H9 (cell line): ENCODE results near the gene OR2B2. TPM values are rescaled to one million over a fixed set of nuclear protein-coding genes. Genes with fewer than 3 reads are reported as not detected.

Experiments
- DNase-seq: peaks from one replicate; pipeline ENCODE4 v3.0.0-alpha.2; 2017
- H2AFZ ChIP-seq: one replicate; pipeline ENCODE4 v1.6.1; 2013; ENCODE audit warnings: mild to moderate bottlenecking, low read length, control low read depth, moderate library complexity
- H2AK5ac ChIP-seq: 2 replicates; pipeline ENCODE4 v1.6.1; 2013; ENCODE audit warnings: low read length, control low read depth, mixed read lengths; ENCODE audit not compliant: insufficient read length
- H2BK120ac ChIP-seq: one replicate; pipeline ENCODE4 v1.6.1; 2013; ENCODE audit warnings: low read depth, mild to moderate bottlenecking, low read length, control low read depth, inconsistent platforms; ENCODE audit not compliant: poor library complexity, severe bottlenecking
- H2BK12ac ChIP-seq: 2 replicates; pipeline ENCODE4 v1.6.1; 2013; ENCODE audit warnings: low read length, control low read depth, mixed read lengths, low read depth; ENCODE audit not compliant: insufficient read length
- H2BK15ac ChIP-seq: 2 replicates; pipeline ENCODE4 v1.6.1; 2013; ENCODE audit warnings: low read depth, low read length, control low read depth
- H2BK20ac ChIP-seq: one replicate; pipeline ENCODE4 v1.6.1; 2013; ENCODE audit warnings: low read depth, mild to moderate bottlenecking, low read length, control low read depth, inconsistent platforms; ENCODE audit not compliant: poor library complexity, severe bottlenecking
- H2BK5ac ChIP-seq: 2 replicates; pipeline ENCODE4 v1.6.1; 2013; ENCODE audit warnings: low read length, control low read depth, mixed read lengths; ENCODE audit not compliant: insufficient read length
- H3K14ac ChIP-seq: 2 replicates; pipeline ENCODE4 v1.6.1; 2013; ENCODE audit warnings: low read length, control low read depth; ENCODE audit not compliant: insufficient read depth
- H3K18ac ChIP-seq: 2 replicates; pipeline ENCODE4 v1.6.1; 2013; ENCODE audit warnings: low read depth, mild to moderate bottlenecking, mixed read lengths, low read length, control low read depth; ENCODE audit not compliant: insufficient read length
- H3K23ac ChIP-seq: 2 replicates; pipeline ENCODE4 v1.6.1; 2013; ENCODE audit warnings: low read length, control low read depth, mixed read lengths, low read depth; ENCODE audit not compliant: insufficient read length
- H3K23me2 ChIP-seq: 2 replicates; pipeline ENCODE4 v1.6.1; 2013; ENCODE audit warnings: low read depth, mild to moderate bottlenecking, mixed read lengths, low read length, control low read depth; ENCODE audit not compliant: insufficient read length, poor library complexity, severe bottlenecking
- H3K27ac ChIP-seq: 2 replicates; pipeline ENCODE4 v1.5.1; 2013; ENCODE audit warnings: low read length, control low read depth, mixed read lengths, low read depth; ENCODE audit not compliant: insufficient read length
- H3K27me3 ChIP-seq: 2 replicates; pipeline ENCODE4 v1.6.1; 2013; ENCODE audit warnings: low read length, control low read depth, inconsistent platforms; ENCODE audit not compliant: insufficient read depth
- H3K4ac ChIP-seq: 2 replicates; pipeline ENCODE4 v1.6.1; 2013; ENCODE audit warnings: low read depth, mild to moderate bottlenecking, control low read depth, inconsistent platforms, low read length, moderate library complexity
- H3K4me1 ChIP-seq: 2 replicates; pipeline ENCODE4 v1.6.1; 2013; ENCODE audit warnings: low read length, control low read depth, inconsistent platforms; ENCODE audit not compliant: insufficient read depth
- H3K4me2 ChIP-seq: 2 replicates; pipeline ENCODE4 v1.6.1; 2013; ENCODE audit warnings: low read length, control low read depth, mixed read lengths; ENCODE audit not compliant: insufficient read length, insufficient read depth
- H3K56ac ChIP-seq: 2 replicates; pipeline ENCODE4 v1.6.1; 2013; ENCODE audit warnings: low read depth, mild to moderate bottlenecking, mixed read lengths, low read length, control low read depth; ENCODE audit not compliant: insufficient read length
- H3K79me1 ChIP-seq: 2 replicates; pipeline ENCODE4 v1.6.1; 2013; ENCODE audit warnings: low read depth, mild to moderate bottlenecking, moderate library complexity, low read length, control low read depth, inconsistent platforms; ENCODE audit not compliant: insufficient read depth, poor library complexity, severe bottlenecking
- H3K79me2 ChIP-seq: 2 replicates; pipeline ENCODE4 v1.6.1; 2013; ENCODE audit warnings: low read length, control low read depth, inconsistent platforms; ENCODE audit not compliant: insufficient read depth
- H3K9ac ChIP-seq: 2 replicates; pipeline ENCODE4 v1.6.1; 2013; ENCODE audit warnings: low read length, control low read depth, mixed read lengths; ENCODE audit not compliant: insufficient read length; ENCODE audit errors: extremely low read depth
- H3K9me3 ChIP-seq: one replicate; pipeline ENCODE4 v1.6.1; 2013; ENCODE audit warnings: low read depth, low read length, inconsistent platforms; ENCODE audit not compliant: control insufficient read depth
- H3T11ph ChIP-seq: one replicate; pipeline ENCODE4 v1.6.1; 2013; ENCODE audit warnings: mild to moderate bottlenecking, low read length, control low read depth, inconsistent platforms
- H4K20me1 ChIP-seq: one replicate; pipeline ENCODE4 v1.6.1; 2013; ENCODE audit not compliant: control insufficient read depth, insufficient read length, insufficient read depth
- H4K5ac ChIP-seq: 2 replicates; pipeline ENCODE4 v1.6.1; 2013; ENCODE audit warnings: low read depth, mild to moderate bottlenecking, mixed read lengths, low read length, control low read depth; ENCODE audit not compliant: insufficient read length
- H4K8ac ChIP-seq: replicated peaks from 2 replicates; pipeline ENCODE4 v1.6.1; 2013; ENCODE audit warnings: low read length, control low read depth, mixed read lengths, low read depth; ENCODE audit not compliant: insufficient read length
- H4K91ac ChIP-seq: 2 replicates; pipeline ENCODE4 v1.6.1; 2013; ENCODE audit warnings: low read depth, mild to moderate bottlenecking, moderate library complexity, mixed read lengths, low read length, control low read depth; ENCODE audit not compliant: insufficient read length
- H3K27ac Mint-ChIP-seq, 3 experiments: 2 replicates in 2 of 3; 3 replicates in 1 of 3; pipeline ENCODE4 v1.8.0; 2020 to 2021; ENCODE audit warnings: mixed read lengths in 3 of 3, mild to moderate bottlenecking in 1 of 3, moderate library complexity in 1 of 3
- H3K27me3 Mint-ChIP-seq: 2 replicates; pipeline ENCODE4 v1.8.0; 2021; ENCODE audit warnings: low read depth, mild to moderate bottlenecking, moderate library complexity, mixed read lengths
- H3K36me3 Mint-ChIP-seq, 3 experiments: 2 replicates in 2 of 3; 3 replicates in 1 of 3; pipeline ENCODE4 v1.8.0; 2020 to 2021; ENCODE audit warnings: low read depth in 3 of 3, mixed read lengths in 3 of 3; ENCODE audit not compliant: insufficient read depth in 1 of 3
- H3K4me1 Mint-ChIP-seq, 2 experiments: 2 replicates each; pipeline ENCODE4 v1.8.0; 2020; ENCODE audit warnings: mixed read lengths in 2 of 2
- H3K4me3 Mint-ChIP-seq, 2 experiments: 2 replicates in 1 of 2; 3 replicates in 1 of 2; pipeline ENCODE4 v1.8.0; 2020 to 2021; ENCODE audit warnings: mild to moderate bottlenecking in 2 of 2, mixed read lengths in 2 of 2, moderate library complexity in 1 of 2
- H3K9me3 Mint-ChIP-seq, 2 experiments: 2 replicates in 1 of 2; 3 replicates in 1 of 2; pipeline ENCODE4 v1.8.0; 2020; ENCODE audit warnings: mild to moderate bottlenecking in 2 of 2, mixed read lengths in 2 of 2, moderate library complexity in 1 of 2
- WGBS: extraction: QIAGEN DNeasy Blood & Tissue Kit; methylation state at CpG from one replicate; pipeline ENCODE4 v1.1.7; 2013; ENCODE audit warnings: missing lambda C conversion rate, low lambda C conversion rate, mixed read lengths; ENCODE audit not compliant: insufficient read length; ENCODE audit errors: extremely low coverage; 5-methylcytosine and 5-hydroxymethylcytosine counted together
- total RNA-seq: library from RNA; stranded (reverse); gene quantifications from 2 replicates; pipeline ENCODE4 v1.2.1, GENCODE V29; 2021
- TF ChIP-seq, protein P1 (sequence below): fragments of 200-600 bp; sonication (generic); conservative IDR thresholded peaks from 3 replicates; pipeline ENCODE4 v1.8.0; 2021; ENCODE audit warnings: antibody characterized with exemption, mild to moderate bottlenecking

The OR2B2 gene
- total RNA-seq, 1 experiment from 2014 or later: not detected

DNA sequence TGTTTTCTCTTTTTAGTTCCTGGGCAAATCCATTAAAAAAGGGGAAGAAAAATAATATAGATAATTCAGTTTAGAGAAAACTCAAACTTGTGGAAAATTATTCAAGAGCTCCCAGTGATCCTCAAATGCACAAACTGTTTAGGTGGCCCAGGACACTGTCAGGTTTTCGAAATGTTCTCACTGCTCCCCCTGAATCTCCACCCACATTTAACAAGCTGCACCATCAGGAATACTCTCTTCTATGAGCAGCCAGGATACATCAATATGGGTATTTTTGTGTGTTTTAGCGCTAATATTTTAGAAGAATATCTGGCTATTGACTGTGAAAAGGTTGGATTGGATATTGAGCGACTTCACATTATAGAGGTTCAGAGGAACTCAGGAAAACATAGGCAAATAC is 43.9 kb downstream of the OR2B2 start:
- no peaks in the 10 kb centered on the region for H3K9me3 ChIP-seq
- TF ChIP-seq, protein P1, sequence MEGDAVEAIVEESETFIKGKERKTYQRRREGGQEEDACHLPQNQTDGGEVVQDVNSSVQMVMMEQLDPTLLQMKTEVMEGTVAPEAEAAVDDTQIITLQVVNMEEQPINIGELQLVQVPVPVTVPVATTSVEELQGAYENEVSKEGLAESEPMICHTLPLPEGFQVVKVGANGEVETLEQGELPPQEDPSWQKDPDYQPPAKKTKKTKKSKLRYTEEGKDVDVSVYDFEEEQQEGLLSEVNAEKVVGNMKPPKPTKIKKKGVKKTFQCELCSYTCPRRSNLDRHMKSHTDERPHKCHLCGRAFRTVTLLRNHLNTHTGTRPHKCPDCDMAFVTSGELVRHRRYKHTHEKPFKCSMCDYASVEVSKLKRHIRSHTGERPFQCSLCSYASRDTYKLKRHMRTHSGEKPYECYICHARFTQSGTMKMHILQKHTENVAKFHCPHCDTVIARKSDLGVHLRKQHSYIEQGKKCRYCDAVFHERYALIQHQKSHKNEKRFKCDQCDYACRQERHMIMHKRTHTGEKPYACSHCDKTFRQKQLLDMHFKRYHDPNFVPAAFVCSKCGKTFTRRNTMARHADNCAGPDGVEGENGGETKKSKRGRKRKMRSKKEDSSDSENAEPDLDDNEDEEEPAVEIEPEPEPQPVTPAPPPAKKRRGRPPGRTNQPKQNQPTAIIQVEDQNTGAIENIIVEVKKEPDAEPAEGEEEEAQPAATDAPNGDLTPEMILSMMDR: no peak
- Mint-ChIP-seq H3K27ac (peak overlapping the region; percentile 95 to 100 (median 100)), H3K4me3 (peak overlapping the region in 1 of 2 experiments; percentile 99; a peak in 3 of 5 replicates), H3K4me1 (peaks cover 27 to 40% of the 10 kb centered on the region in 2 experiments), H3K36me3 (peaks cover 5 to 10% (median 10%) of the 10 kb centered on the region in 3 experiments; a peak in 6 of 7 replicates), H3K9me3 (peaks cover 12 to 13% of the 10 kb centered on the region in 2 experiments), H3K27me3 (peaks cover 9% of the 10 kb centered on the region)
- H2BK15ac ChIP-seq: no peak overlapping the region
- H3T11ph ChIP-seq: peak overlapping the region; percentile 97
- no peak overlapping the region for H3K23ac ChIP-seq
- peak overlapping the region; percentile 82 for H3K27ac ChIP-seq
- no peak overlapping the region for H2BK12ac ChIP-seq
- no peak for DNase-seq
- H3K79me2 ChIP-seq: no peaks in the 10 kb centered on the region
- no peak overlapping the region for H2BK20ac ChIP-seq
- H3K4me2 ChIP-seq: peak overlapping the region; percentile 74
- peaks cover 2% of the 10 kb centered on the region for H3K4me1 ChIP-seq
- H2BK5ac ChIP-seq: no peak overlapping the region
- no peak overlapping the region for H4K5ac ChIP-seq
- H4K91ac ChIP-seq: no peak overlapping the region
- no peaks in the 10 kb centered on the region for H3K27me3 ChIP-seq
- no peak overlapping the region; the same call in 1 of the 2 replicates for H3K4ac ChIP-seq
- H3K18ac ChIP-seq: no peak overlapping the region
- no peak overlapping the region for H2AK5ac ChIP-seq
- no peak overlapping the region for H3K9ac ChIP-seq
- no peak overlapping the region for H2AFZ ChIP-seq
- H4K8ac ChIP-seq: no peak overlapping the region
- no peak overlapping the region for H3K56ac ChIP-seq
- H2BK120ac ChIP-seq: no peak overlapping the region
- no peak overlapping the region for H3K14ac ChIP-seq
- no peaks in the 10 kb centered on the region for H4K20me1 ChIP-seq
- no CpG with 5 or more reads among the region's 3 CpGs for WGBS
- peaks cover 12% of the 10 kb centered on the region for H3K23me2 ChIP-seq
- no peaks in the 10 kb centered on the region for H3K79me1 ChIP-seq
